Fibroblast of pulmonary artery (primary cell): ENCODE data around the gene GNG10.

ENCODE experiments used
- DNase-seq: peaks from one replicate; pipeline ENCODE4 v3.0.0-alpha.2; 2010; ENCODE audit warnings: low read depth
- H3K4me3 ChIP-seq: replicated peaks from 2 replicates; pipeline ENCODE4 v1.5.1; 2011; ENCODE audit warnings: low read depth, mild to moderate bottlenecking, control low read depth, low read length, moderate library complexity
- TF ChIP-seq, protein P1 (sequence below): IDR thresholded peaks from 2 replicates; pipeline ENCODE4 v1.5.1; 2011; ENCODE audit warnings: mild to moderate bottlenecking, control low read depth, low read length, inconsistent platforms; ENCODE audit errors: missing control alignments

Gene GNG10

DNA sequence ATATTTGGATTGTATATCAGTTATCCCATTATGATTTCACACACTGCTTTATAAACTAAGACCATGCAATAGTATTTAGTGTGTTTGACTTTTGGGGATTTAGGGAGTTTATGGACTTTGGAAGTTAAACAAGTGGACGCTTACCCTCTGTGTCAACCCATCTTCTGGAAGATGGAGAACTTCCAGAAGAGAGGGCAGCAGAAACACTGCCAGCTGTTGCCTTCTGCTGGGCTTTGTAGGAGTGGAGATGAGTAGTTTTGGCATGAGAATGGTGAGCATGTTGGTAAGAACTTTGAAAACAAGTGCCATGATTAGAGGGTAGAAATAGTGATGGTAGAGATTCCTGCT lies 28.0 kb upstream of the GNG10 start:
- no peak for DNase-seq
- H3K4me3 ChIP-seq = no peak overlapping the region
- TF ChIP-seq, protein P1, sequence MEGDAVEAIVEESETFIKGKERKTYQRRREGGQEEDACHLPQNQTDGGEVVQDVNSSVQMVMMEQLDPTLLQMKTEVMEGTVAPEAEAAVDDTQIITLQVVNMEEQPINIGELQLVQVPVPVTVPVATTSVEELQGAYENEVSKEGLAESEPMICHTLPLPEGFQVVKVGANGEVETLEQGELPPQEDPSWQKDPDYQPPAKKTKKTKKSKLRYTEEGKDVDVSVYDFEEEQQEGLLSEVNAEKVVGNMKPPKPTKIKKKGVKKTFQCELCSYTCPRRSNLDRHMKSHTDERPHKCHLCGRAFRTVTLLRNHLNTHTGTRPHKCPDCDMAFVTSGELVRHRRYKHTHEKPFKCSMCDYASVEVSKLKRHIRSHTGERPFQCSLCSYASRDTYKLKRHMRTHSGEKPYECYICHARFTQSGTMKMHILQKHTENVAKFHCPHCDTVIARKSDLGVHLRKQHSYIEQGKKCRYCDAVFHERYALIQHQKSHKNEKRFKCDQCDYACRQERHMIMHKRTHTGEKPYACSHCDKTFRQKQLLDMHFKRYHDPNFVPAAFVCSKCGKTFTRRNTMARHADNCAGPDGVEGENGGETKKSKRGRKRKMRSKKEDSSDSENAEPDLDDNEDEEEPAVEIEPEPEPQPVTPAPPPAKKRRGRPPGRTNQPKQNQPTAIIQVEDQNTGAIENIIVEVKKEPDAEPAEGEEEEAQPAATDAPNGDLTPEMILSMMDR = no peak

DNA sequence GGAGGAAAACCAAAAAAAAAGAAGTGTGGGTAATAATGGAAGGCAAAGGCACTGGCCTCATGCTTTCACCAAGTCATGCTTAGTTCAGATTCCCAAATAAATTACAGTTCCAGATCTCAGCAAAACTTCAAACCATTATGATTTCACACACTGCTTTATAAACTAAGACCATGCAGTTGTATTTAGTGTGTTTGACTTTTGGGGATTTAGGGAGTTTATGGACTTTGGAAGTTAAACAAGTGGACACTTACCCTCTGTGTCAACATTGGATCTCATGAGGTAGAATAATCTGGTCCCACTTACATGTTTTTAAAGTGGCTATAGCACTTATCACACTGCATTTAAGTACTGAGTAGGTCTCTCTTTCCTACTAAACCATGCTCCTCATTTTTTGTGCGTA lies 26.5 kb upstream of the GNG10 start:
- TF ChIP-seq, protein P1 = no peak
- H3K4me3 ChIP-seq = no peak overlapping the region
- no peak for DNase-seq

DNA sequence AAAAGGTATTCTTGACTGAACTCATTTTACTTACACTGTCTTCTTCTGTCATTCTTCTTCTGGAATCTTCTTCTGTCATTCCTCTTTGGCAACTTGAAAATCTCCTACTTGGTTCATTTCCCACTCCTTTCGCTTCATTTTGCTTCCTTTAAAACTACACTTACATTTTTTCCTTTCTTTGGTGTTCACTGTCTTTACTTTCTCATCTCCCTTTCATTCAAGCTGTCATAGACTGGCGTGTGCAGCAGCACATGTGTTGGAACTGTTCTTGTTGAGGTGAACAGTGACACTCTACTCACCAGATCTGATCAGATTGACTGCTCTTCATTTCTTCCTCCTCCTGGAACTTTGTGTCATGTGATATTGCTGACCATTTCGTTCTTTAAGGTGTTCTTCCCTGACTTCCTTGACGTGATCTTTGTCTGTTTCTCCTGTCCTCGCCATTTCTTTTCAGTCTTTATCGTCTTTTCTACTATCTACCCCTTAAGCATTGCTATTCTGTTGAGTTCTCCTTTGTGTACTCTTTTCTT lies 23.9 kb upstream of the GNG10 start:
- no peak for DNase-seq

DNA sequence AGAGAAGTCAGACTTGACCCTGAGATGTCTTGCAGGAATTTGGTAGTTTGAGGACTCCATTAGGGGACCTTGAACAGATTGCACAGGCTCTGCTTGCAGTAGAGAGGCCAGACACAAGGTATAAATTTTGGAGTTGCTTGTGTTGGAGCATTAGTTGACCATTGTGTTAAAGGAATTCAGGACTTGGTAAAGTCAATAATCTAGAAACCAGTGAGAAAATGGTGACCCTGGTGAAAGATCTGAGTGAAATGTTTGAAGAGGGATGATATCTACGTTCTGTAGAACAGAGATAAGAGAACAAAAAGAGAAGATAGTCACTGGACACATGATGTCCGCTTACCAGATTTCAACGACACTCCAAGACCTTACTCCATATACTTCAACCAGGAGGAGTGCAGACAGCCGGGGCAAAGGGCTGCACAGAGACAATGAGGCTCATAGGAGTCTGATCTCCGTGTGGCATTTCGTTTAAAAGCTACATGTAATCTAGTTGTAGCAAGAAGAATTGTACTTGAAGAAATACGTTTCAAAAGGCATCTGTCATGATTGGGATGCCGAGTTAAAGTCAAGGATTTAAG lies 17.1 kb upstream of the GNG10 start:
- TF ChIP-seq, protein P1 = no peak
- H3K4me3 ChIP-seq = no peak overlapping the region
- no peak for DNase-seq

More for the DNA sequence above, 23.9 kb upstream of the GNG10 start:
- TF ChIP-seq, protein P1 = no peak
- H3K4me3 ChIP-seq = no peak overlapping the region

DNA sequence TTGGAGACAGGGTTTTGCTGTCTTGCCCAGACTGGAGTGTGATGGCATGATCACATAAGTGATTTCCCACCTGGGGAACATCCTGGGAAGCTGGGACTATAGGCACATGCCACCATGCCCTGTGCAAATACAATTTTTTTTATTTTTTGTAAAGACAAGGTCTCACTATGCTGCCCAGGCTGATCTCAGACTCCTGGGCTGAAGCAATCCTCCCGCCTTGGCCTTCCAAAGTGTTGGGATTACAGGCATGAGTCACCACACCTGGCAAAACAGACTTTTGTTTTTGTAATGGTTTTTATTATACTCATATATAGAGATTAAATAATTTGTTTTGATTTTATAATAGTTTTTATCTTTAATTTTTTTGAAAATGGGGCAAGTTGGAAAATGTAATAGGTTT lies 15.6 kb upstream of the GNG10 start:
- no peak overlapping the region for H3K4me3 ChIP-seq
- peak; percentile 35 for DNase-seq
- TF ChIP-seq, protein P1 = no peak

DNA sequence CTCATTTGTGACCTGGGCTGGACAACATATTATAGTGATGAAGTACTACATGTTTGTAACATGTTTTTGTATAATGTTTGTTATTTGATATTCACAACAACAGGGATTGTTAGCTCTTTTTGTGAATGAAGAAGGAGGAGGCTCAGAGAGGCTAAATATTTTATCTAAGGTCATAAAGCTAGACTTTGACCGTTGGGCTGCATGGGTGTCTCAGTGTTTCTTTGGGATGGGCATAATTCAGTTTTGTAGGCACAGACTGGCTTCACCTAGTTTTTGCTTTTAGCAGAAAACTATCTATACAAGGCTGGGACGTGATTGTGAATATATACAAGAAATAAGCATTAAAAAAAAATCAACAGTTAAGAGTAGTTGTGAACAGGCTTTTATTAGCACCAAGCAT lies 15.0 kb upstream of the GNG10 start:
- no peak overlapping the region for H3K4me3 ChIP-seq
- TF ChIP-seq, protein P1 = no peak

DNA sequence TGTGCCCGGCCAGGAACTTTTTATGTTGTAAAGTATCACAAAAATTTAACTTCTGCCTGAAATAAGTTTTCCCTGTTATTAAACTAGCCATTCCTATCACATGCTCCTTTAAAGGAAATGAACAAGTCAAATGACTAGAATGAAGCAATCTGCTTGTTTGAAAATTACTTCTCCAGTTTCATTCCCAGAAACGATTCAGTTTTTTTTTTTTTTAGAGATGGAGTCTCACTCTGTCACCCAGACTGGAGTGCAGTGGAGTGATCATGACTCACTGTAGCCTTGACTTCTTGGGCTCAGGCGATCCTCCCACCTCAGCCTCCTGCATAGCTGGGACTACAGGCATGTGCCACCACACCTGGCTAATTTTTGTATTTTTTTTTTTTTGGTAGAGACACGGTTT lies 13.3 kb upstream of the GNG10 start:
- TF ChIP-seq, protein P1 = no peak
- DNase-seq = peak; percentile 45

More for the DNA sequence above, 15.0 kb upstream of the GNG10 start:
- DNase-seq = no peak

More for the DNA sequence above, 13.3 kb upstream of the GNG10 start:
- no peak overlapping the region for H3K4me3 ChIP-seq
